ENCODE data around the gene FAM217B.

The FAM217B gene

DNA sequence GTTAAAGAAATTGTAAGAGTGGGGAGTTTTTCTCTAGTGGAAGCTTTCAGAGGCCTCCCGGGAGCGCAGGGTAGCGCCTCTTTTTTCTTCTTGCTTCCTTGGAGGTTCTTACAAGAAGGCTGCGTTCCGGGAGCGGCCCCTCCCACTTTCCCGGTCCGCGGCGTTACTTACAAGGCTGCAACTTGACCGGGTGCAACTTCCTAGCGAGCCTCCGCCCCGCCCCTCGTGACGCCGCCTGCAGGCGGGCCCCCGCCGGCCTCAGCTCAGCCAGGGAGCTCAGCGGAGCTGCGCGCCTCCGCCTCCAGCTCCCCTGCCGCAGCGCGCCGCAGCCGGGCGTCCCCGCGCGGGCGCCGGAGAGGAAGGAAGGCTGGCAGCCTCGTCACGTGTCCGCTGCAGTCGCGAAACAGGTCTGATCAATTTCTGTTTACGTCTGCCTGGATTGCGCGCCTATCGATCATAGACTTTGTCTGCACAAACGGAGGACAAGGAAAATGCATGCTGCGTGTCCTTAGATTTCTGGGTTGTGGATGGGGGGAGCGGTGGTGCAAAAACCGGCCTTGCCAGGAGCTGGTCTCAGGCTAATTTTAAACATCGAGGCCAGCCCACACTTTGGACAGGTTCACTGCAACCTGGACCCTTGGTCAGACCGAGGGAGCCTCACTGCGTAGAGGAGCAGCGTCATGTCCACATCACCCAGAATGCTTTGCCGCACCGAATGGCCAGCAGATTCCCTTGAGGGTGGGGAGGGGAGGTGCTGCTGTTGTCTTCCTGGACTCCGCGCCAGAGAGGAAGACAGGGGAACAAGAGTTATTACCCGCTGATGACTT is at the start of gene FAM217B, which contains the start of gene PPP1R3D:
FAM217B (plus strand) TSS at position 261 of the 827 bp plus-strand sequence. CDS start 3,555 bp downstream, outside the sequence.
PPP1R3D (minus strand) TSS at position 177 of the 827 bp plus-strand sequence. CDS start 374 bp downstream, outside the sequence.
- Histone ChIP-seq H3K27me3 (ENCODE audit: control insufficient read depth, insufficient read depth, low read length) (no peaks in the 10 kb centered on the region), H3K27ac (ENCODE audit: low read depth, low read length) (peak within 1 kb of the TSS; percentile 100), H3K36me3 (ENCODE audit: control insufficient read depth, insufficient read depth, low read length) (peaks cover 9% of the 10 kb centered on the region), H3K4me3 (ENCODE audit: low read length) (peak within 1 kb of the TSS; percentile 98), H3K9ac (ENCODE audit: low read length) (peak within 1 kb of the TSS; percentile 97), H3K4me1 (ENCODE audit: control insufficient read depth, insufficient read depth, low read length) (peaks cover 12% of the 10 kb centered on the region)

GRCh38 chr20:59891581-59891980 is 48.6 kb upstream of the FAM217B start:
- Histone ChIP-seq H3K27ac (ENCODE audit: low read depth, low read length) (no peak overlapping the region), H3K36me3 (ENCODE audit: control insufficient read depth, insufficient read depth, low read length) (no peaks in the 10 kb centered on the region), H3K9ac (ENCODE audit: low read length) (no peak overlapping the region), H3K27me3 (ENCODE audit: control insufficient read depth, insufficient read depth, low read length) (no peaks in the 10 kb centered on the region), H3K4me1 (ENCODE audit: control insufficient read depth, insufficient read depth, low read length) (no peaks in the 10 kb centered on the region), H3K4me3 (ENCODE audit: low read length) (no peak overlapping the region)

- Histone ChIP-seq H3K27ac (ENCODE audit: low read depth, low read length) (no peak overlapping the region), H3K9ac (ENCODE audit: low read length) (no peak overlapping the region), H3K4me3 (ENCODE audit: low read length) (no peak overlapping the region), H3K36me3 (ENCODE audit: control insufficient read depth, insufficient read depth, low read length) (no peaks in the 10 kb centered on the region), H3K4me1 (ENCODE audit: control insufficient read depth, insufficient read depth, low read length) (no peaks in the 10 kb centered on the region), H3K27me3 (ENCODE audit: control insufficient read depth, insufficient read depth, low read length) (no peaks in the 10 kb centered on the region)
Observed at GRCh38 chr20:59895908-59896307, 44.3 kb upstream of the FAM217B start.

- H3K9ac ChIP-seq (ENCODE audit: low read length), result no peak overlapping the region
- H3K4me1 ChIP-seq (ENCODE audit: control insufficient read depth, insufficient read depth, low read length), result no peaks in the 10 kb centered on the region
- no peak overlapping the region for H3K27ac ChIP-seq (ENCODE audit: low read depth, low read length)
- H3K27me3 ChIP-seq (ENCODE audit: control insufficient read depth, insufficient read depth, low read length), result no peaks in the 10 kb centered on the region
- no peaks in the 10 kb centered on the region for H3K36me3 ChIP-seq (ENCODE audit: control insufficient read depth, insufficient read depth, low read length)
- no peak overlapping the region for H3K4me3 ChIP-seq (ENCODE audit: low read length)
Observed at GRCh38 chr20:59902470-59902869, 37.7 kb upstream of the FAM217B start.

GRCh38 chr20:59903621-59904020 is 36.6 kb upstream of the FAM217B start:
- H3K9ac ChIP-seq (ENCODE audit: low read length), result no peak overlapping the region
- no peak overlapping the region for H3K27ac ChIP-seq (ENCODE audit: low read depth, low read length)
- no peaks in the 10 kb centered on the region for H3K27me3 ChIP-seq (ENCODE audit: control insufficient read depth, insufficient read depth, low read length)
- H3K4me1 ChIP-seq (ENCODE audit: control insufficient read depth, insufficient read depth, low read length), result no peaks in the 10 kb centered on the region
- no peak overlapping the region for H3K4me3 ChIP-seq (ENCODE audit: low read length)
- no peaks in the 10 kb centered on the region for H3K36me3 ChIP-seq (ENCODE audit: control insufficient read depth, insufficient read depth, low read length)

DNA sequence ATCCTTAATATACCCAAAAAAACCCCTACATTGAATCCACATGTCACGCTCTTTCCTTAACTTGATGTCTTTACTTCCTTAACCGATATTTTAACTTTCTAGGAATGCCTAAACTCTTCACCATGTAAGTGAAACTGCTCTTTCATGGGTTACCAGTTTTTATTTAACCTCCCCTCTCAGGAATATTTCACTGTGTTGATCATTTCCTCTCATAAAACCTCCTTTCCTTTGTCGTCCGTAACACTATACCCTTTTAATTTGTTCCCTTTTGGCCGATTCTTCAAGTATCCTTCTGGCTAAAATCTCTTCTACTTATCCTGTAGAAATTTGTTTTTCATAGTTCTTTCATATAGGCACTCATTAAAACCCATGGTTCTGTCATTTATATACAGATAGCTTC is 31.3 kb upstream of the FAM217B start:
- Histone ChIP-seq H3K27me3 (ENCODE audit: control insufficient read depth, insufficient read depth, low read length) (no peaks in the 10 kb centered on the region), H3K4me1 (ENCODE audit: control insufficient read depth, insufficient read depth, low read length) (no peaks in the 10 kb centered on the region), H3K4me3 (ENCODE audit: low read length) (no peak overlapping the region), H3K36me3 (ENCODE audit: control insufficient read depth, insufficient read depth, low read length) (no peaks in the 10 kb centered on the region), H3K9ac (ENCODE audit: low read length) (no peak overlapping the region), H3K27ac (ENCODE audit: low read depth, low read length) (no peak overlapping the region)

DNA sequence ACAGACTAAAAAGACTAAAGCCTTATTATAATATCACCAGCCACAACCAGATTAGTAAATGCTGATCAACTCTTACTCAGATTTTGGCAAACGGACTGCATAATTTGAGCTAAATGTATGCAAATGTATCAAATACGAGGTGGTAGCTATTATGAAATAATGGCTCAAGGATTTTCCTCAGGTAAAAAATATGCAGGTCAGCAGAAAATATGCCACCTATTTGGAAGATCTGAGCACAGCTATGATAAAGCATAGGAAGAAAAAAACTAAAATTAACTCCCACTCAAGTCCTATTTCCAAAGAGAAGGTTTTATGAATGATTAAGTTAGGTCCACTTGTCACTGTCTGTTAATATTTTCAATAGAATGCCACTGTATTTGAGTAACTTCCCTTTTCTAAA is 29.1 kb upstream of the FAM217B start:
- Histone ChIP-seq H3K27me3 (ENCODE audit: control insufficient read depth, insufficient read depth, low read length) (no peaks in the 10 kb centered on the region), H3K36me3 (ENCODE audit: control insufficient read depth, insufficient read depth, low read length) (no peaks in the 10 kb centered on the region), H3K27ac (ENCODE audit: low read depth, low read length) (no peak overlapping the region), H3K4me3 (ENCODE audit: low read length) (no peak overlapping the region), H3K4me1 (ENCODE audit: control insufficient read depth, insufficient read depth, low read length) (no peaks in the 10 kb centered on the region), H3K9ac (ENCODE audit: low read length) (no peak overlapping the region)

DNA sequence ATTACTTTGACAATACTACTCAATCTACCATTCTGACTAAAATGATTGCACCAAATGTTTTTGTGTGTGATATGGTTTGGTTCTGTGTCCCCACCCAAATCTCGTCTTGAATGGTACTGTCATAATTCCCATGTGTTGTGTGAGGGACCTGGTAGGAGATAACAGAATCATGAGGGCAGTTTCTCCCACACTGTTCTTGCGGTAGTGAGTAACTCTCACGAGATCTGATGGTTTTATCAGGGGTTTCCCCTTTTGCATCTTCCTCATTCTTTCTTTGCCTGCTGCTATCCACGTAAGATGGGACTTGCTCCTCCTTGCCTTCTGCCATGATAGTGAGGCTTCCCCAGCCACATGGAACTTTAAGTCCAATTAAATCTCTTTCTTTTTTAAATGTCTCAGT is 27.6 kb upstream of the FAM217B start:
- no peaks in the 10 kb centered on the region for H3K36me3 ChIP-seq (ENCODE audit: control insufficient read depth, insufficient read depth, low read length)
- H3K9ac ChIP-seq (ENCODE audit: low read length), result no peak overlapping the region
- no peak overlapping the region for H3K4me3 ChIP-seq (ENCODE audit: low read length)
- H3K27me3 ChIP-seq (ENCODE audit: control insufficient read depth, insufficient read depth, low read length), result no peaks in the 10 kb centered on the region
- H3K4me1 ChIP-seq (ENCODE audit: control insufficient read depth, insufficient read depth, low read length), result no peaks in the 10 kb centered on the region
- no peak overlapping the region for H3K27ac ChIP-seq (ENCODE audit: low read depth, low read length)

GRCh38 chr20:59920944-59921343 is 19.2 kb upstream of the FAM217B start:
- Histone ChIP-seq H3K9ac (ENCODE audit: low read length) (no peak overlapping the region), H3K27me3 (ENCODE audit: control insufficient read depth, insufficient read depth, low read length) (no peaks in the 10 kb centered on the region), H3K4me1 (ENCODE audit: control insufficient read depth, insufficient read depth, low read length) (no peaks in the 10 kb centered on the region), H3K27ac (ENCODE audit: low read depth, low read length) (no peak overlapping the region), H3K36me3 (ENCODE audit: control insufficient read depth, insufficient read depth, low read length) (no peaks in the 10 kb centered on the region), H3K4me3 (ENCODE audit: low read length) (no peak overlapping the region)

DNA sequence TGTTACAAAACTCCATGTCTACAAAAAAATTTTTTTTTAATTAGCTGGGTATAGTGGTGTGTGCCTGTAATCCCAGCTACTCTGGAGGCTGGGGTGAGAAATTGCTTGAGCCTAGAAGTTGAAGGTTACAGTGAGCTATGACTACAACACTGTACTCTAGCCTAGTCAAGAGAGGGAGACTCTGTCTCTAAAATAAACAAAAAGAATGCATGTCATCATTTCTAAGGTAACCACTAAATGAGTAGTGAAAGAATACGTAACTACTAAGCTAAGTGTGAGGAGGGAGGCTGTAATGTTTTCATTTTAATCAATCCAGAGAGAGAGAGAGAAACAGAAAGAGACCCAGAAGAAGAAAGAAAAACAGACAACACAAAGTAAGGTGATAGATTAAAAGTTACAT is 16.7 kb upstream of the FAM217B start:
- H3K9ac ChIP-seq (ENCODE audit: low read length), result no peak overlapping the region
- no peak overlapping the region for H3K27ac ChIP-seq (ENCODE audit: low read depth, low read length)
- no peaks in the 10 kb centered on the region for H3K27me3 ChIP-seq (ENCODE audit: control insufficient read depth, insufficient read depth, low read length)
- H3K4me3 ChIP-seq (ENCODE audit: low read length), result no peak overlapping the region
- no peaks in the 10 kb centered on the region for H3K36me3 ChIP-seq (ENCODE audit: control insufficient read depth, insufficient read depth, low read length)
- no peaks in the 10 kb centered on the region for H3K4me1 ChIP-seq (ENCODE audit: control insufficient read depth, insufficient read depth, low read length)

GRCh38 chr20:59925359-59925758 is 14.8 kb upstream of the FAM217B start:
- Histone ChIP-seq H3K27ac (ENCODE audit: low read depth, low read length) (no peak overlapping the region), H3K36me3 (ENCODE audit: control insufficient read depth, insufficient read depth, low read length) (no peaks in the 10 kb centered on the region), H3K9ac (ENCODE audit: low read length) (no peak overlapping the region), H3K27me3 (ENCODE audit: control insufficient read depth, insufficient read depth, low read length) (no peaks in the 10 kb centered on the region), H3K4me3 (ENCODE audit: low read length) (no peak overlapping the region), H3K4me1 (ENCODE audit: control insufficient read depth, insufficient read depth, low read length) (no peaks in the 10 kb centered on the region)

DNA sequence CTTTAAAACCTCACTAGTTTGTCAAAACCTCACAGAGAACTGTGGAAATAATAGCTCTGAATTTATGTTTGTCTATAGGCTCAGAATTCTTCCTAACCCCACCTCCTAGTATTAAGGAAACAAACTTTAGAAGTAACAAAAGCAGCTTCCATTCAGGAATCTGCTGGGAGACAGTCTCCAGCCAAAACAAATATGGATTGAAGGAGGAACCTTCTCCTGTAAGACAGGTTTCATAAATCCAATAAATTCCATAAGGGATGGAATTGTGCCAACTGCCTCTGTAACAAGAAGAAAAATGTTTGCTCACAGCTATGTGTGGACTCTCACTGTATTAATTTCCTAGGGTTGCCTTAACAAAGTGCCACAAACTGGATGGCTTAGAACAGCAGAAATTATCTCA is 14.3 kb upstream of the FAM217B start:
- Histone ChIP-seq H3K9ac (ENCODE audit: low read length) (no peak overlapping the region), H3K4me1 (ENCODE audit: control insufficient read depth, insufficient read depth, low read length) (no peaks in the 10 kb centered on the region)

More for the DNA sequence above, 14.3 kb upstream of the FAM217B start:
- no peak overlapping the region for H3K27ac ChIP-seq (ENCODE audit: low read depth, low read length)
- no peak overlapping the region for H3K4me3 ChIP-seq (ENCODE audit: low read length)
- H3K36me3 ChIP-seq (ENCODE audit: control insufficient read depth, insufficient read depth, low read length), result no peaks in the 10 kb centered on the region
- H3K27me3 ChIP-seq (ENCODE audit: control insufficient read depth, insufficient read depth, low read length), result no peaks in the 10 kb centered on the region
